ENCODE results near the gene RADX.
"Not testable (repeated sequence)": the region's sequence is repeated elsewhere in the genome, so short reads cannot be mapped to it uniquely, and the experiment has no call there.

RADX gene

DNA sequence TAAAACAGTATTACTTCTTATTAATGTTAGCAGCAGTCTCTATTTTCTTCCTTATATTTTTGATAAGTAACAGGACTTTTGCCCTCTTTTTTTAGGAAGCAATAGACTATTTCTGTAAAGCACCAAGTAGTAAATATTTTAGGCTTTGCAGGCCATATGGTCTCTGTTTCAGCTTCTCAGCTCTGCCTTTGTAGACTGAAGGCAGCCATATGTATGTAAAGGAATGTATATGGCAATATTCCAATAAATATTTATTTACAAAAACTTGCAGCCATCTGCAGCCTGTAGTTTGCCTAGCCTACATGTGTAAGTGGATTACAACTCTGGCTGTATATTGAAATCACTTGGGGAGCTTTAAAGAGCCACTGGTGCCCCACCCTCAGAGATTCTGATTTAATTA is 15.0 kb downstream of the RADX start:
- no peak overlapping the region for H3K27ac ChIP-seq
- TF ChIP-seq CTCF (IDR thresholded peaks at IDR 0.05) (no peak), ZFX (IDR thresholded peaks at IDR 0.05; ENCODE audit: borderline replicate concordance) (no peak)

- TF ChIP-seq CTCF (IDR thresholded peaks at IDR 0.05): no peak
- no peak for TF ChIP-seq ZFX (IDR thresholded peaks at IDR 0.05; ENCODE audit: borderline replicate concordance)
- H3K27ac ChIP-seq: no peak overlapping the region
Measured at GRCh38 chrX:106631615-106632014, 19.8 kb downstream of the RADX start.

DNA sequence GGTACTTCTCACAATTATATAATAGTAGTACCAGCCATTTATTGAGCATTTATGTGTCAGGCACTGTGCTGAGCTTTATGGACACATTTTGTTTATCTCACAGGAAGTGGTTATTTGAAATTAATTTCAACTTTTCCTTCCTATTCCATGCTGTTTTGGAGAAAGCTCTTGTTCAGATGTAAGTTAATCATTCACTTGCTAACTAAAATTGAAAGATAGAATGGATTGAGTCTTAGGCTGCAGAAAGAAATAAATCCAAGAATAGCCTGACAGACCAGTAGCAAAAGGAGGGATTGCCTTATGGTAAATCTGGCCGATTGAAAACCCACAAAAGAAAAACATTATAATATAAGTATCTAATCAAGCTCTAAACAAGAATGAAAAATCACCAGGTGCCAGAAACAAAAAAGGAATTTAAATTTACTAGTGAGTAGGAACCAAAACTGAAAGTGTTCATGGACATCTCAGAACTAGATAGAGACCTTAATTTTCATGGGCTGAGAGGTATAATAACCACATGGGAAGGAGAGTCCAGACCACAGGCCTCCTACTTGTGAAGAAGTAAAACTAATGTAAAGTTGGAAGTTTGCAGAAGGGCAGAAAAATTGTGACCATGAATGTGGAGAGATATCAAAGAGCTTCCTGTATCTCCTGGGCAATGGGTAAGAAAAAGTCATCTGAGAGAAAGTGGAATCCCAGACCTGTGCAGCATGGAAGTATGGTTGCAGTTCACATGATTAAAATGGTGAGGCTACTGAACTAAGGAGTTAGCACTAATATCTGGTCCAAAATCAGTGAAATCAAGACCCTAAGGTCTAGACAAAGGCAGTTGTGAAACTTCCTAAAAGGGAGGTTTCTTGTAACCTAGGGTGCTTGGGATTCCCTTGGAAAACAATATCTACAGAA is 38.0 kb downstream of the RADX start:
- TF ChIP-seq ZFX (IDR thresholded peaks at IDR 0.05; ENCODE audit: borderline replicate concordance) (no peak), CTCF (IDR thresholded peaks at IDR 0.05) (no peak)
- H3K27ac ChIP-seq: no peak overlapping the region

DNA sequence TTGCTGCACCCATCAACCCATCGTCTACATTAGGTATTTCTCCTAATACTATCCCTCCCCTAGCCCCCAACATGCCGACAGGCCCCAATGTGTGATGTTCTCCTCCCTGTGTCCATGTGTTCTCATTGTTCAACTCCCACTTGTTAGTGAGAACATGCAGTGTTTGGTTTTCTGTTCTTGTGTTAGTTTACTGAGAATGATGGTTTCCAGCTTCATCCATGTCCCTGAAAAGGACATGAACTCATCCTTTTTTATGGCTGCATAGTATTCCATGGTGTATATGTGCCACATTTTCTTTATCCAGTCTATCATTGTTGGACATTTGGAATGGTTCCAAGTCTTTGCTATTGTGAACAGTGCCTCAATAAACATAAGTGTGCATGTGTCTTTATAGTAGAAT is 41.8 kb downstream of the RADX start:
- H3K27ac ChIP-seq: not testable (repeated sequence)

- no peak for TF ChIP-seq ZFX (IDR thresholded peaks at IDR 0.05; ENCODE audit: borderline replicate concordance)
- TF ChIP-seq CTCF (IDR thresholded peaks at IDR 0.05): no peak
Measured at GRCh38 chrX:106670631-106671030, 58.9 kb downstream of the RADX start.

GRCh38 chrX:106672527-106672926 is 60.7 kb downstream of the RADX start:
- TF ChIP-seq CTCF (IDR thresholded peaks at IDR 0.05) (no peak), ZFX (IDR thresholded peaks at IDR 0.05; ENCODE audit: borderline replicate concordance) (no peak)
- H3K27ac ChIP-seq: no peak overlapping the region

More at GRCh38 chrX:106670631-106671030, 58.9 kb downstream of the RADX start:
- H3K27ac ChIP-seq: no peak overlapping the region

- TF ChIP-seq CTCF (IDR thresholded peaks at IDR 0.05) (no peak), ZFX (IDR thresholded peaks at IDR 0.05; ENCODE audit: borderline replicate concordance) (no peak)
- H3K27ac ChIP-seq: no peak overlapping the region
Measured at GRCh38 chrX:106680716-106681115, 68.9 kb downstream of the RADX start.

Measured in 22Rv1 (cell line).